Peyer's patch (tissue), 4 donors: ENCODE data around the gene SEC14L6. TPM values are rescaled to one million over a fixed set of nuclear protein-coding genes. Genes with fewer than 3 reads are reported as not detected.

Source experiments
- DNase-seq, 3 donors: peaks; one replicate each; pipeline ENCODE4 v3.0.0-alpha.2; 2017 to 2019
- H3K27ac ChIP-seq, 4 donors: fragments of 200-600 bp; sonication (generic); one replicate each; pipeline ENCODE4 v1.5.1; 2016 to 2019
- H3K27me3 ChIP-seq, 2 donors: fragments of 200-600 bp; sonication (generic); one replicate each; pipeline ENCODE4 v1.5.1; 2019
- H3K36me3 ChIP-seq, 3 donors: fragments of 200-600 bp; sonication (generic); one replicate each; pipeline ENCODE4 v1.5.1; 2016 to 2019
- H3K4me1 ChIP-seq, 4 donors: fragments of 200-600 bp; sonication (generic); one replicate each; pipeline ENCODE4 v1.5.1; 2016 to 2019
- H3K4me3 ChIP-seq, 4 donors: fragments of 200-600 bp; sonication (generic); 1 replicate in 3 of 4; 2 replicates in 1 of 4; pipeline ENCODE4 v1.5.1; 2016 to 2019; ENCODE audit warnings: mild to moderate bottlenecking in 1 of 4
- H3K9me3 ChIP-seq, 4 donors: fragments of 200-600 bp; sonication (generic); one replicate each; pipeline ENCODE4 v1.5.1; 2016 to 2019; ENCODE audit warnings: mild to moderate bottlenecking in 1 of 4
- CTCF ChIP-seq, 6 experiments: fragments of 450-650 bp in 4 of 6; fragments of 200-600 bp in 2 of 6; sonication (generic) in 1 of 6; IDR thresholded peaks; one replicate each; pipeline ENCODE4 v1.5.1; 2017 to 2019; ENCODE audit warnings: antibody characterized with exemption in 6 of 6, mild to moderate bottlenecking in 3 of 6, moderate library complexity in 1 of 6
- POLR2A ChIP-seq, 2 donors: fragments of 450-650 bp; IDR thresholded peaks; one replicate each; pipeline ENCODE4 v1.5.1; 2017; ENCODE audit warnings: antibody characterized with exemption in 2 of 2, mild to moderate bottlenecking in 2 of 2, moderate library complexity in 2 of 2
- total RNA-seq, 4 donors: library from RNA; depleted of rRNA; stranded (reverse); fragments of >200 nt; gene quantifications; one replicate each; pipeline ENCODE4 v1.1.0, GENCODE V29; 2016

SEC14L6 gene
- total RNA-seq, 4 donors from 2014 or later: 0.27 TPM; not detected in 3

- Histone ChIP-seq H3K36me3 (no peaks in the 10 kb centered on the region), H3K27me3 (peaks cover 0 to 6% of the 10 kb centered on the region in 2 donors), H3K4me1 (peaks cover 0 to 7% (median 0%) of the 10 kb centered on the region in 4 donors), H3K27ac (no peak overlapping the region), H3K4me3 (no peak overlapping the region), H3K9me3 (no peaks in the 10 kb centered on the region)
- TF ChIP-seq POLR2A (IDR thresholded peaks at IDR 0.05): no peak
- no peak for TF ChIP-seq CTCF (IDR thresholded peaks at IDR 0.05)
- DNase-seq: no peak
Measured at GRCh38 chr22:30507670-30508069, 38.9 kb downstream of the SEC14L6 start.

GRCh38 chr22:30506507-30506968 is 40.0 kb downstream of the SEC14L6 start:
- Histone ChIP-seq H3K4me3 (no peak overlapping the region), H3K9me3 (no peaks in the 10 kb centered on the region), H3K27ac (no peak overlapping the region), H3K4me1 (peaks cover 0 to 7% (median 0%) of the 10 kb centered on the region in 4 donors), H3K36me3 (no peaks in the 10 kb centered on the region), H3K27me3 (peaks cover 0 to 6% of the 10 kb centered on the region in 2 donors)
- DNase-seq: no peak
- TF ChIP-seq CTCF (IDR thresholded peaks at IDR 0.05): no peak
- TF ChIP-seq POLR2A (IDR thresholded peaks at IDR 0.05): no peak

GRCh38 chr22:30503551-30503950 is 43.0 kb downstream of the SEC14L6 start:
- no peak for TF ChIP-seq CTCF (IDR thresholded peaks at IDR 0.05)
- TF ChIP-seq POLR2A (IDR thresholded peaks at IDR 0.05): no peak
- peaks cover 0 to 7% (median 0%) of the 10 kb centered on the region in 4 donors for H3K4me1 ChIP-seq
- no peak overlapping the region for H3K27ac ChIP-seq
- no peak overlapping the region for H3K4me3 ChIP-seq
- no peaks in the 10 kb centered on the region for H3K36me3 ChIP-seq
- DNase-seq: no peak
- no peaks in the 10 kb centered on the region for H3K9me3 ChIP-seq
- H3K27me3 ChIP-seq: peaks cover 0 to 6% of the 10 kb centered on the region in 2 donors

- no peak for DNase-seq
- TF ChIP-seq CTCF (IDR thresholded peaks at IDR 0.05) (no peak), POLR2A (IDR thresholded peaks at IDR 0.05) (no peak)
- no peaks in the 10 kb centered on the region for H3K9me3 ChIP-seq
Measured at GRCh38 chr22:30502911-30503310, 43.6 kb downstream of the SEC14L6 start.

GRCh38 chr22:30502153-30502552 is 44.4 kb downstream of the SEC14L6 start:
- H3K9me3 ChIP-seq: no peaks in the 10 kb centered on the region
- peaks cover 0 to 7% (median 0%) of the 10 kb centered on the region in 4 donors for H3K4me1 ChIP-seq
- H3K27me3 ChIP-seq: peaks cover 0 to 6% of the 10 kb centered on the region in 2 donors
- no peak for TF ChIP-seq CTCF (IDR thresholded peaks at IDR 0.05)
- no peak for TF ChIP-seq POLR2A (IDR thresholded peaks at IDR 0.05)
- DNase-seq: no peak
- no peaks in the 10 kb centered on the region for H3K36me3 ChIP-seq
- H3K4me3 ChIP-seq: no peak overlapping the region
- no peak overlapping the region for H3K27ac ChIP-seq

More at GRCh38 chr22:30502911-30503310, 43.6 kb downstream of the SEC14L6 start:
- no peaks in the 10 kb centered on the region for H3K36me3 ChIP-seq
- no peak overlapping the region for H3K27ac ChIP-seq
- no peak overlapping the region for H3K4me3 ChIP-seq
- H3K4me1 ChIP-seq: peaks cover 0 to 7% (median 0%) of the 10 kb centered on the region in 4 donors
- H3K27me3 ChIP-seq: peaks cover 0 to 6% of the 10 kb centered on the region in 2 donors

- H3K4me3 ChIP-seq: no peak overlapping the region
- peaks cover 0 to 5% of the 10 kb centered on the region in 2 donors for H3K27me3 ChIP-seq
- no peak for DNase-seq
- no peaks in the 10 kb centered on the region for H3K9me3 ChIP-seq
- H3K36me3 ChIP-seq: no peaks in the 10 kb centered on the region
- TF ChIP-seq POLR2A (IDR thresholded peaks at IDR 0.05) (no peak), CTCF (IDR thresholded peaks at IDR 0.05) (no peak)
- H3K4me1 ChIP-seq: peaks cover 0 to 6% (median 0%) of the 10 kb centered on the region in 4 donors
- H3K27ac ChIP-seq: no peak overlapping the region
Measured at GRCh38 chr22:30500628-30501027, 45.9 kb downstream of the SEC14L6 start.
